Measurements from ENCODE around the gene PAM16.

DNA sequence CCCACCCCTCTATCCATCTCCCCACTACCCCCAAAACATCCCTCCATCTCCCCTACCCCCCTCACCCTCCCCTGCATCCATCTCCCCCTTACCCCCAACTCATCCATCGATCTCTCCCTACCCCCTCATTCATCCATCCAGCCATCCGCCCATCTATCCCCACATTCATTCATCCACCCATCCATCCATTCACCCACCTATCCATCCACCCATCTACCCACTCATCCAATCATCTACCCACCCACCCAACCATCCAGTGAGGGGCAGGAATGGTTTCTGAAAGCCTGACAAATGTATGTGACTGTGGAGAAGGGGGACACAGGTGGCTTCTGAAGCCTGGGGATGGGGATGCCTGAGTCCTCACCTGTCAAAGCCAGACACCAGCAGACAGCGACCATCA lies 8.8 kb upstream of the PAM16 start:
- TF ChIP-seq, protein P1, sequence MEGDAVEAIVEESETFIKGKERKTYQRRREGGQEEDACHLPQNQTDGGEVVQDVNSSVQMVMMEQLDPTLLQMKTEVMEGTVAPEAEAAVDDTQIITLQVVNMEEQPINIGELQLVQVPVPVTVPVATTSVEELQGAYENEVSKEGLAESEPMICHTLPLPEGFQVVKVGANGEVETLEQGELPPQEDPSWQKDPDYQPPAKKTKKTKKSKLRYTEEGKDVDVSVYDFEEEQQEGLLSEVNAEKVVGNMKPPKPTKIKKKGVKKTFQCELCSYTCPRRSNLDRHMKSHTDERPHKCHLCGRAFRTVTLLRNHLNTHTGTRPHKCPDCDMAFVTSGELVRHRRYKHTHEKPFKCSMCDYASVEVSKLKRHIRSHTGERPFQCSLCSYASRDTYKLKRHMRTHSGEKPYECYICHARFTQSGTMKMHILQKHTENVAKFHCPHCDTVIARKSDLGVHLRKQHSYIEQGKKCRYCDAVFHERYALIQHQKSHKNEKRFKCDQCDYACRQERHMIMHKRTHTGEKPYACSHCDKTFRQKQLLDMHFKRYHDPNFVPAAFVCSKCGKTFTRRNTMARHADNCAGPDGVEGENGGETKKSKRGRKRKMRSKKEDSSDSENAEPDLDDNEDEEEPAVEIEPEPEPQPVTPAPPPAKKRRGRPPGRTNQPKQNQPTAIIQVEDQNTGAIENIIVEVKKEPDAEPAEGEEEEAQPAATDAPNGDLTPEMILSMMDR (IDR thresholded peaks at IDR 0.05 in 8 of 11, conservative IDR thresholded peaks at IDR 0.05 in 3 of 11), result no peak
- TF ChIP-seq POLR2A (IDR thresholded peaks at IDR 0.05), result no peak
- TF ChIP-seq POLR2AphosphoS5 (IDR thresholded peaks at IDR 0.05), result no peak
